NCI-H524 (cell line): ENCODE data around the gene HIBCH.
A peak's percentile ranks its signal among the peaks of the same experiment; 100 is the strongest.
"Not testable (repeated sequence)": the region's sequence is repeated elsewhere in the genome, so short reads cannot be mapped to it uniquely, and the experiment has no call there.

Experiments used
- DNase-seq, 2 experiments: peaks; one replicate each; lab custom pipeline; 2025; lab: John Stamatoyannopoulos, UW

The HIBCH gene

GRCh38 chr2:190235551-190236075, 84.0 kb downstream of the HIBCH start:
- no peak for DNase-seq

GRCh38 chr2:190235101-190235500, 84.5 kb downstream of the HIBCH start:
- no peak for DNase-seq

- DNase-seq = not testable (repeated sequence)
Observed at GRCh38 chr2:190223989-190224388, 95.6 kb downstream of the HIBCH start.

- not testable (repeated sequence) for DNase-seq
Observed at GRCh38 chr2:190222745-190223144, 96.9 kb downstream of the HIBCH start.

- DNase-seq = no peak
Observed at GRCh38 chr2:190221429-190221828, 98.2 kb downstream of the HIBCH start.

- DNase-seq = no peak
Observed at GRCh38 chr2:190219186-190219585, 100.4 kb downstream of the HIBCH start.

- DNase-seq = no peak
Observed at GRCh38 chr2:190217616-190218015, 102.0 kb downstream of the HIBCH start.

GRCh38 chr2:190216829-190217228, 102.8 kb downstream of the HIBCH start:
- DNase-seq = peak; percentile 60 to 85

GRCh38 chr2:190215620-190216019, 104.0 kb downstream of the HIBCH start:
- no peak for DNase-seq

GRCh38 chr2:190214426-190215194, 105.0 kb downstream of the HIBCH start:
- DNase-seq = no peak

GRCh38 chr2:190213441-190214335, 105.9 kb downstream of the HIBCH start:
- DNase-seq = no peak

GRCh38 chr2:190210471-190210870, 109.2 kb downstream of the HIBCH start:
- no peak for DNase-seq

- no peak for DNase-seq
Observed at GRCh38 chr2:190209559-190209958, 110.1 kb downstream of the HIBCH start.

- no peak for DNase-seq
Observed at GRCh38 chr2:190207930-190208329, 111.7 kb downstream of the HIBCH start.

- DNase-seq = no peak
Observed at GRCh38 chr2:190205657-190206056, 114.0 kb downstream of the HIBCH start.

- no peak for DNase-seq
Observed at GRCh38 chr2:190202604-190203003, 117.0 kb downstream of the HIBCH start.

GRCh38 chr2:190202018-190202417, 117.6 kb downstream of the HIBCH start:
- no peak for DNase-seq

GRCh38 chr2:190200603-190201002, 119.0 kb downstream of the HIBCH start:
- no peak for DNase-seq

- no peak for DNase-seq
Observed at GRCh38 chr2:190199530-190199929, 120.1 kb downstream of the HIBCH start.

GRCh38 chr2:190199109-190199508, 120.5 kb downstream of the HIBCH start:
- DNase-seq = no peak

- DNase-seq = no peak
Observed at GRCh38 chr2:190197143-190197720, 122.4 kb downstream of the HIBCH start.

- no peak for DNase-seq
Observed at GRCh38 chr2:190190507-190191162, 129.0 kb downstream of the HIBCH start.
